GM21825 (cell line): Measurements from ENCODE around the gene TDRD10.

ENCODE experiments used
- ATAC-seq: cut with Tn5 transposase; IDR thresholded peaks from one replicate; pipeline ENCODE4 v1.9.1; 2021; ENCODE audit warnings: mild to moderate bottlenecking, moderate library complexity; ENCODE audit not compliant: unreplicated experiment

The TDRD10 gene, protein sequence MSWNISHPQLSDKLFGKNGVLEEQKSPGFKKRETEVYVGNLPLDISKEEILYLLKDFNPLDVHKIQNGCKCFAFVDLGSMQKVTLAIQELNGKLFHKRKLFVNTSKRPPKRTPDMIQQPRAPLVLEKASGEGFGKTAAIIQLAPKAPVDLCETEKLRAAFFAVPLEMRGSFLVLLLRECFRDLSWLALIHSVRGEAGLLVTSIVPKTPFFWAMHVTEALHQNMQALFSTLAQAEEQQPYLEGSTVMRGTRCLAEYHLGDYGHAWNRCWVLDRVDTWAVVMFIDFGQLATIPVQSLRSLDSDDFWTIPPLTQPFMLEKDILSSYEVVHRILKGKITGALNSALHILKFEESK

DNA sequence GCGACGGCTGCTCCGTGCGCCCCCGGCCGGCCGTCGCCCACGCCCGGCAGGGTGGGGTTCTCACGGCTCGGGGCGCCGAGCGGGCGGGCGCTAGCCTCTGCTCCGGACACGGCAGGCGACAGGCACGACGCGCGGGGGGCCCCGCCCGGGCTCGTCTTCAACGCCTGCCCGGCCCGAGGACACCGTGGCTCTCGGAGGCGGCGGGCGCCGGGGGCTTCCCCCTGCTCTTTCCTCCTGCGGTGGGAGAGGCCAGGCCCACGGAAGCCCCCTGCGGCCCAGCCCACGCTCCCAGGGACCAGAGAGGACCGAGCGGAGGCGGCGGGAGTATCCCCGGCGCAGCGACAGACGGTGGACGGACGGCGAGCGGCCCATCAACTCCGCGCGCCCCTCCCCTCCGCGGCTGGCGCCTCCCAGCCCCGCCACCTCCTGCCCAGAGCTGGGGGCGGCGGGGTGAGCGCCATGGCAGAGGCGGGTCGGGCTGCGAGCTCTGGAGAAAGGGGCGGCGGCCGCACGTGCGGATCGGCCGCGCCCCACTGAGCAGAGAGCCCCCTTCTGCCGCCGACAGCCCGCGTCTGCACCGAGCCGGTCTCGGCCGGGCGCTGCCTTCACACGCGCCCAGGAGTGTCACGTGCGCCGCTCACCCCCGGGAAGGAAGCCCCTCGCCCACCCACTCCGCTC lies at the start of gene TDRD10, which contains the start of gene SHE:
Gene TDRD10 (plus strand): TSS at position 154 of the 678 bp plus-strand sequence. CDS start 4,685 bp downstream, outside the sequence.
Gene SHE (minus strand): TSS at position 347 of the 678 bp plus-strand sequence. CDS start 386 bp downstream, outside the sequence.
- ATAC-seq: no peak

DNA sequence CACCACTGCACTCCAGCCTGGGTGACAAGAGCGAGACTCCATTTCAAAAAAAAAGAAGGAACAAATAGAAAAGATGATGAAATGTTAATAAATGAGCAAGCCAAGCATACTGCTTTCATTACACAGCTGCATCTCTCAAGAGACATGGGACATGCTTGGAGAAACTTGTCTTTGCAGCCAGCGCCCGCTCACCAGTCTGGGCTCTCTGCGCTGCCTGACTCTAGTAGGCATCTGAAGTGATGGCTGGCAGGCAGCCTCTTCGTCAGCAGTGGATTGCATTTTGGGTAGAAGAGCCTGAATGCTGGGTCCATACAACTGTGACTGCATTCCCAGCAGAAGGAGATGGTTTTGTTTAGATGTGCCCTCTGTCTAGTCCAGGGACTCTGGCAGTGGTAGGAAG lies 48.9 kb upstream of the TDRD10 start:
- ATAC-seq: no peak

DNA sequence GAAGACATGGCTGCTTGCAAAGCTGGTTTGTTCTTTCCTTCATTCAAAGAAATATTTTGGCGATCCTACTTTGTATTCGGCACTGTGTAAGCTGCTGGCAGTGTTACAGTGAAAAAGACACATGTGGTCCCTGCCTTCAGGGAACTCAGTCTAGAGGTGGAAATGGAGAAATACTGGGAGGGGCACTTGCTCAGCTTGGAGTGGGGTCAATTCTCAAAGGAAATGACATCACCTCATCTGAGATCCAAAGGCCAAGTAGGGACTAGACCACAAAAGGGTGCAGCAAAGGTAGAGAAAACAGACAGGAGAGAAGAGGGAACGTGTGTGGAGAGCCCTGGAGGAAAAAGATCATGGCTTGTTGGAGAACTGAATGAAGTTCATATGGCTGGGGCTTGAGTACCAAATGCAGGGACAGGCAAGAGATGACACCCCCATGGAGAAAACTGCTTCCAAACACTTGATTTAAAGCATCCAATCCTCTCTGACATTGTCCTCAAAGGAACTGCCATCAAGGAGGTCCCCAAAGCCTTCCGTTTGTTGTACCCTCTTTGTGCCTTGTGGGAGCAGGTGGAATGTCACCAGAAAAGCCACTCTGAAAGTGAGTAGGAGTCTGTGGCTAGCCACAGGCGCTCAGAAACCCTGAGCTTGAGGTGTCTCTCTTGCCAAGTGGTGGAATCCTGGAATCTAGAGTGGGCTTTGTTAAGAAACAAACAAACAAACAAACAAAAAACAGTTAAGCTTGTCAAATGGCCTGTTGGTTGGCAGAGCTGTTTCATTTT lies 48.3 kb upstream of the TDRD10 start:
- ATAC-seq: no peak

DNA sequence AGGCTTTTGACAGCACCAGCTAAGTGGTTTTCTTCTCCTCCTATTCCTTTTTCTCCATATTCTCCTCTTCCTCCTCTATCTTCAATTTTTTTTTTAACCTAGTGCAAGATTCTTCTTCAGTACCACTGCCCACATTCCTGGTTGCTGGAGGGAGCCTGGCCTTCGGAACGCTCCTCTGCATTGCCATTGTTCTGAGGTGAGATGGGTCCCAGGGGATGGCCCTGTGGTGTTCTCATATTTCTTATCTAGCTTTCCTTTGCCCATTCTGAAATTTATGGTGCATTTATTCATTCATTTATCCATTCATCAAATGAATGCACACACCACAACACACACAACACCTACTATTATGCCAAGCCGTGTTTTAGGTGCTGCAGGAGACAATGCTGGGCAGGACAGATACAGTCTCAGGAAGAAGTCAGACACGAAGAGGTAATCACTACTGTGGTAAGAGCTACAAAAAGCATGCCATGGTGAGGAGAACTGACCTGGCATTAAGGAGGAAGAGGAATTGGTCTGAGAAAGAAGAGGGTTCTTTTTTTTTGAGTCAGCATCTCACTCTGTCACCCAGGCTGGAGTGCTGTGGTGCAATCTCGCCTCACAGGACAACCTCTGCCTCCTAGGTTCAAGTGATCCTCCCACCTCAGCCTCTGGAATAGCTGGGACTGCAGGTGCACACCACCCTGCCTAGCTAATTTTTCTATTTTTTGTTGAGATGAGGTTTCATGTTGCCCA lies 47.5 kb upstream of the TDRD10 start:
- no peak for ATAC-seq

DNA sequence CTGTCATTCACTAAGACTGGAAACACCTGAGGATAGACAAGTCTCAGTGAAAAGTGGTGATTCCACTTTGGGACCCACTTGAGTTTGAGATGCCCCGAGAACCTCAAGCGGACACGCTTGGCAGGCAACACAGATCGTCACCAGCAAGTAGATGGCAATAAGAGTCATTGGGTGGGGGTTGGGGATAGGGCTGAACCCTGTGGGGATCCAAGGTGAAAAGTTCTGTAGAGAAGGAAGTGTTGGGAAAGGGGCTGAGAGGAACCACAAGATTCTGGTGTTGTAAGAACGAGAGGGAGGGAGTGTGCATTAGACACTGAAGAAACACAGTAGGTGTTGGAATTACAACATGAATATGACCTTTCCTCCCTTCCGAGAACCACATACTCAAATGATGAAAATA lies 45.4 kb upstream of the TDRD10 start:
- no peak for ATAC-seq

DNA sequence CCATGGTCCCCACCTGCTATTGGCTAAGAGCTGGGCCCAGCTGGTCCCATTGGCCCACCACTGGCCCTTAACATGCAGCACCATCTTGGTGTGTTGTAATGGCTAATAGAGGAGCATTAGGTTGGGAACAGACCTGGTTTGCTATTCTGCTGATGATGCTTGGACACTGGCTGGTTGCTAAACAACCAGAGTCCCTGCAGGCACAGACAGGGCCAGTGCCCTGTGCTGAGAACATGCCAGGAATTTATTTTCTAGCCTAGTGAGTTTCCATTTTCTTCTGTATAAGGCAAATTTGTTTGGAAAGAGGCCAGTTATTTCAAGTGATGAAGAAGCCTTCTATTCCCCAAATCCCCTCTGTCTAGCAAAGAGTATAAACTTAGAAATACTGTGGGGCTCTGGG lies 42.9 kb upstream of the TDRD10 start:
- no peak for ATAC-seq

DNA sequence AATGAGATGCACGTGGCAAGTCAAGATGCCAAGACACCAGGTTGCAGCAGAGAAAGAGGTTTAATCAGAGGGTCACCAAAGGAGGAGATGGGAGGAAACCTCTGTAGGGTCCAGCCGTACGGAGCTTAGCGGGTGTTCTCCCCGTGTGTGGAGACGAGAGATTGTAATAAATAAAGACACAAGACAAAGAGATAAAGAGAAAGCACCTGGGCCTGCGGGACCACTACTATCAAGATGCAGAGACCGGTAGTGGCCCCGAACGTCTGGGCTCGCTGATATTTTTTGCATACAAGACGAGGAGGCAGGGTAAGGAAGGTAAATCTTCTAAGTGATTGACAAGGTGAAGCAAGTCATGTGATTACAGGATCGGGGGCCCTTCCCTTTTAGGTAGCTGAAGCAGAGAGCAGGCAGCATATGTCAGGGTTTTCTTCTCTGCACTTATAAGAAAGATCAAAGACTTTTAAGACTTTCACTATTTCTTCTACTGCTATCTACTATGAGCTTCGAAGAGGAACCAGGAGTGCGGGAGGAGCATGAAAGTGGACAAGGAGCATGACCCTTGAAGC lies 41.2 kb upstream of the TDRD10 start:
- no peak for ATAC-seq

DNA sequence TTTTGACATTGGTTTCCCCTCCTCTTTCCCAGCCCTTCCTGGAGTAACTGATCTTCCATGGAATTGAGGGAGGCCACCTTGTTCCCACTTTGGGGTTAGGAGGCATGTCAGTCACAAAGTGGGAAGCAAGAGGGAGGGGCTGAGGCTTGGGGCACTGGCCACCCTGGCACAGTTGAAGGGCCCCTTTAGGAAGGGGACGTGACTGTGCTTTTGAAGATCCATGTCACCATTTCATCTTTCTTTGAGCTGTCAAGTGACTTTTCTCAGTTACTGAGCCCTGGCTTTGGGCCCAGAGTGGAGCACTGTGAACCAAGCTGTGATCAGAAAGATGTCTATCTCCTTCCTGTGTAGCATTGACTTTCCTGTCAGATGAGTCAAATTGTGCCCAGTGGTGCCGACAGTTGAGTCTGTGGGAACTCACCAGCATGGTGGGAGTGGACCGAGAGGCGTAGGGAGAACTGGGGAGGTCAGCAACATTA lies 38.5 kb upstream of the TDRD10 start:
- no peak for ATAC-seq

DNA sequence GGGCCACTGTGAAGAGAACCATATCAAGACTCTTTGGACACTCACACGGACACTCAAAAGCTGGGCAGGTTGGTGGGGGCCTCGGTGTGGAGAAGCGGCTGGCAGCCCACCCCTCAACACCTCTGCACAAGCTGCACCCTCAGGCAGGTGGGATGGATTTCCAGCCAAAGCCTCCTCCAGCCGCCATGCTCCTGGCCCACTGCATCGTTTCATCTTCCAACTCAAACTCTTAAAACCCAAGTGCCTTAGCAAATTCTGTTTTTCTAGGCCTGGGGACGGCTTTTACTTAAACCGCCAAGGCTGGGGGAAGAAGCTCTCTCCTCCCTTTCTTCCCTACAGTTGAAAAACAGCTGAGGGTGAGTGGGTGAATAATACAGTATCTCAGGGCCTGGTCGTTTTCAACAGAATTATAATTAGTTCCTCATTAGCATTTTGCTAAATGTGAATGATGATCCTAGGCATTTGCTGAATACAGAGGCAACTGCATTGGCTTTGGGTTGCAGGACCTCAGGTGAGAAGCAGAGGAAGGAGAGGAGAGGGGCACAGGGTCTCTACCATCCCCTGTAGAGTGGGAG lies 36.3 kb upstream of the TDRD10 start:
- no peak for ATAC-seq

DNA sequence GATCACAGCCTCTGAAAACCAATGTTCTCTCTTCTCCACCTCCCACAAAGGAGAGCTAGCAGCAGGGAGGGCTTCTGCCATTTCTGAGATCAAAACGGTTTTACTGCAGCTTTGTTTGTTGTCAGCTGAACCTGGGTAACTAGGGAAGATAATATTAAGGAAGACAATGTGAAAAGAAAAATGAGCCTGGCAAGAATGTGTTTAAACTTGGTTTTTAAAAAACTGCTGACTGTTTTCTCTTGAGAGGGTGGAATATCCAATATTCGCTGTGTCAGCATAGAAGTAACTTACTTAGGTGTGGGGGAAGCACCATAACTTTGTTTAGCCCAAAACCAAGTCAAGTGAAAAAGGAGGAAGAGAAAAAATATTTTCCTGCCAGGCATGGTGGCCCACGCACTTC lies 35.8 kb upstream of the TDRD10 start:
- no peak for ATAC-seq

DNA sequence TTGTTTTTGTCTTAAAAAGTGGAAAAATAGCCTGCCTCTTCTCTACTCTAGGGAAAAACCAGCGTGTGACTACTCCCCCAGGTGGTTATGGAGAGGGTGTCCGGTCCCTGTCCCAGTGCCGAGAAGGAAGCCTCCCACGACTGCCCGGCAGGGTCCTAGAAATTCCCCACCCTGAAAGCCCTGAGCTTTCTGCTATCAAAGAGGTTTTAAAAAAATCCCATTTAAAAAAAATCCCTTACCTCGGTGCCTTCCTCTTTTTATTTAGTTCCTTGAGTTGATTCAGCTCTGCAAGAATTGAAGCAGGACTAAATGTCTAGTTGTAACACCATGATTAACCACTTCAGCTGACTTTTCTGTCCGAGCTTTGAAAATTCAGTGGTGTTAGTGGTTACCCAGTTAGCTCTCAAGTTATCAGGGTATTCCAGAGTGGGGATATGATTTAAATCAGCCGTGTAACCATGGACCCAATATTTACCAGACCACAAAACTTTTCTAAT lies 35.0 kb upstream of the TDRD10 start:
- no peak for ATAC-seq

DNA sequence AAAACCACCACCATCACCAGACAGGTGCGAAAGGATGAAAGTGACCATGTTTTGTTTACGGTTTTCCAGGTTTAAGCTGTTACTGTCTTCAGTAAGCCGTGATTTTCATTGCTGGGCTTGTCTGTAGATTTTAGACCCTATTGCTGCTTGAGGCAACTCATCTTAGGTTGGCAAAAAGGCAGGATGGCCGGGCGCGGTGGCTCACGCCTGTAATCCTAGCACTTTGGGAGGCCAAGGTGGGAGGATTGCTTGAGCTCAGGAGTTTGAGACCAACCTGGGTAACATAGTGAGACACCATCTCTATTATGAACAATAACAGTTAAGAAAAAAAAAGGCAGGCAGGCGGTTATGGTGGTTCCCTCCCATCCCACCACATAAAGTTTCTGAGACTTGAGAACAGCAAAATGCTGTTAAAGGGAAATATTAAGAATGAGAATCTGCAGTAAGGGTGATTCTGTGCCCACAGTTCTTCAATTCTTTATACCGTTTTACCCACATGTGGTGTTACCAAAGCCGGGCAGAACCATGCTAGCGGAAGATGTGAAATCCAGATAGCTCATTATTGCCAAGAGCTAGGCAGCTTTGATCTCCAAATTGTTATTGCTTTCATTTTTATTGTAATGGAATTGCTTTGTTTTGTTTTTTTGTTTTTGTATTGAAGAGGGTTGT lies 34.5 kb upstream of the TDRD10 start:
- no peak for ATAC-seq

DNA sequence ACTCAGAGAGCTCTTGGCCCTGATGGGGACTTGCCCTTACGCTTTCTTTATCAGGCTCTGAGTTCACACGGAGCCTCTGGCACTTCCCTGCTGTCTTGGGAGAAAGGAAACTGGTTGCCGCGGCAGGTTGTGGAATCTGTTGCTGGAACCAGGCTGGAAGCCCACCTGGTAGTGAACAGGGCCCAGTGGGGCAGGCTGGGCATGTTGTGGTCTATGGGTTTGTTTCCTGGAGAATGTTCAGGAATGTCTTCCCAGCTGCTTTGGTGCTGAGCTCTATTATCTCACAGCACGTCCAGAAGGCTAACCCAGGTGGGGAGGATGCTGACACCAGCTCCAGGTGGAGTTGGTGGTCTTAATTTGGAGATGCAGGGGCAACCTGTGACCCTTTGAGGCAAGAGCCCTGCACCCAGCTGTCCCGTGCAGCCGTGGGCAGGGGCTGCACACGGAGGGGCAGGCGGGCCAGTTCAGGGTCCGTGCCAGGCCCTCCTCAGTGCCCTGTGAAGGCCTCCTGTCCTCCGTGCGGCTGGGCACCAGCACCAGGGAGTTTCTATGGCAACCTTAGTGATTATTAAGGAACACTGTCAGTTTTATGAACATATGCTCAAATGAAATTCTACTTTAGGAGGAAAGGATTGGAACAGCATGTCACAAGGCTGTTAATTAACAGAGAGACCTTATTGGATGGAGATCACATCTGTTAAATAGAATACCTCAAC lies 33.3 kb upstream of the TDRD10 start:
- no peak for ATAC-seq

DNA sequence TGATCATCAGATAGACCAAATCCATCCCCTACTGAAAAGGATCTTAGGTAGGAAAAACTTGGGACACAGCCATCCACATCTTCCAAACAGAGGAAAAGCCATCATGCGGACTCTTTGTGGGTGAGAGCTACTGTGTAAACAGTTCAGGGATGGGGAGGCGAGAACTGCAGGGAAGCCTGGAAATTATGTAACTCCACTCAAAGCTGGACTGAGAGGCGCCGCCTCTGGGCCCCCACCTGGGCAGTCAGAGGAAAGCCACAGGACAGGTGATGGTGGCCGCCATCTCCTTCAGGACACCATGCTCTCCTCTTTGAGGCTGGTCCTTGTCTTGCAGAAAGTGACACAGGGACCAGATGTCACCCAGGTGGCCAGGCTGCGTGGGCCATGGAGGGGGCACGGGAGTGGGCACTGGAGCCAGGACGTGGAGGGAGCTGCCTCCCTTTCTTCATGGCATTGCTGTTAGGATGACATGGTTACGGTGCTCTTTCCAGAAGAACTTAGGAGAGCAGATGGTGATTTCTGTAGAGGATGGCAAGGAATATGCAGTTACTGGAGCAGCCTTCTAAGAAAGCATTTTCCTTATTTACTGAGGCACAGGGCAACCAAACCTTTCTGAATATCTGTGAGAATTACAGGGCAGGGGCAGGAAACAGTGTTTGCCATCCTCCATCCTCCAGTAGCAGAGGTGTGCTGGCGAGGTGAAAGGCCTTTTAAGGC lies 32.0 kb upstream of the TDRD10 start:
- no peak for ATAC-seq

DNA sequence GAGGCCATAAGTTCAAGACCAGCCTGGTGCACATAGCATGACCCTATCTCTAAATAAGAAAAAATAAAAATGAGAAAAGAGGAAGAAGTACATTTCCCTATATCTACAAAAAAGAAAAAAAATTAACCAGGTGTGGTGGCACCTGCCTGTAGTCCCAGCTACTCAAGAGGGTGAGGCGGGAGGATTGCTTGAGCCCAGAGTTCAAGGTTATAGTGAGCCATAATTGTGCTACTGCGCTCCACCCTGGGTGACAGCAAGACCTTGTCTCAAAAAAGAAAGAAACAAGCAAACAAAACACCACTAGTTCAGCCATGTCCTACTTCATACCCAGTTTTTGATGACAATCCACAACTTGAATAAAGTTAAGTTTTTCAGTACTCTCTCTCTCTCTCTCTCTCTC lies 30.7 kb upstream of the TDRD10 start:
- no peak for ATAC-seq

DNA sequence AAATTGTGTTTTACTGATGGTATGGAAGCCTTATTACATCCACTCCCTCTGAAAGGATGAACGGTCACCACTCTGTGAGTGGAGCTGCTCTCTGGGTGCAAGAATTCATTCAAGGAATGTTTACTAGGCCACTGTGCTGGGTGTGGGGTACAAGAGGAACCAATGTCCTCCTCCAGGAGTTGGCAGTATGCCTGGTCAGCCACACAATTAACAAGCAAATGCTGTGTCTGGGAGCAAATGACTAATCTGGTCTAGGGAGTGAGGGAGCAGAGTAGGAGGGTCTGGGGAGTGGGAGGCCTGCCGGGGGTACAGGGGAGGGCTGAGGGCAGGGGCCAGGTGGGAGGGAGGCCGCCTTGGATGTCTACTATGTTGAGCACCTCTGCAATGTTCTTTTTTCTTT lies 27.2 kb upstream of the TDRD10 start:
- ATAC-seq: no peak

DNA sequence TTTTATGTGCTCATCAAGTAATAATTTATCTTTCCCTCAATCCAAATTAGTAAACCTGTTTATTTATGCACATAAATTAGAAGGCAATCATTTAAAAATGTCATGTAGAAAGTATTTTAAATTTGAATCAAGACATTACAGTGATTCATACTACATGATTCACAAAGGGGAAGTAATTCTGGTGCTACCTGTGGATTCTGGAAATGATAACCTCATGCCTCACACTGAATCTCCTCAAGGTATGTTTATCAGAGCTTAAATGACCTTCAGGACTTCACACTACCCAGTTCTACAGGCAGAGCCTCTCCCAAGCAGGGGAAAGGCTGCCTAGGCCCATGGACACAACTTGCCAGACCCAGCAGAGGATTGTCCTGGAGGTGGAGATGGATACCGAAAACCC lies 25.2 kb upstream of the TDRD10 start:
- no peak for ATAC-seq

DNA sequence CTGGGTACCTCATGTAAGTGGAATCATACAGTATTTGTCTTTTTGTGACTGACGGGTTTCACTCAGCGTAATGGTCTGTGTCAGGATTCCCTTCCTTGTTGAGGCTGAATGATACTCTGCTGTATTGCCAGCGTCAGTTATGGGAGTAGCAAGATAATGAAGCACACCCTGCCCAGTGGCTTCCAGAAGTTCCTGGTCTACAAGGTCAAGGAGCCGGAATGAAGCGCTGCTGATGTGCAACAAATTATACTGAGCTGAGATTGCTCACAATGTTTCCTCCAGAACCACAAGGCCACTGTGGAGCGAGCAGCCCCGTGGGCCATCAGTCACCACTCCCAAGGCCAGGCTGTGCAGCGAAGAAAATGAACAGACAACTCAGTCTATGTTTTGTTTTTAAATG lies 24.0 kb upstream of the TDRD10 start:
- ATAC-seq: no peak
